Uterine smooth muscle cell (primary cell): ENCODE data around the gene PCDHGA6. TPM values are rescaled to one million over a fixed set of nuclear protein-coding genes. Genes with fewer than 3 reads are reported as not detected.

ENCODE experiments used
- total RNA-seq: library from RNA; depleted of rRNA; stranded (reverse); fragments of >200 nt; gene quantifications from 2 replicates; pipeline ENCODE4 v1.2.3, GENCODE V29; 2014

Gene PCDHGA6
- total RNA-seq, 1 donor from 2014 or later = 3.2 TPM

GRCh38 chr5:141407790-141408505, 34.3 kb downstream of the PCDHGA6 start, which contains the start of gene PCDHGB6:
Gene PCDHGB6, plus strand, starts transcription at chr5:141408021. Its CDS starts 182 bp downstream, at chr5:141408203.

DNA sequence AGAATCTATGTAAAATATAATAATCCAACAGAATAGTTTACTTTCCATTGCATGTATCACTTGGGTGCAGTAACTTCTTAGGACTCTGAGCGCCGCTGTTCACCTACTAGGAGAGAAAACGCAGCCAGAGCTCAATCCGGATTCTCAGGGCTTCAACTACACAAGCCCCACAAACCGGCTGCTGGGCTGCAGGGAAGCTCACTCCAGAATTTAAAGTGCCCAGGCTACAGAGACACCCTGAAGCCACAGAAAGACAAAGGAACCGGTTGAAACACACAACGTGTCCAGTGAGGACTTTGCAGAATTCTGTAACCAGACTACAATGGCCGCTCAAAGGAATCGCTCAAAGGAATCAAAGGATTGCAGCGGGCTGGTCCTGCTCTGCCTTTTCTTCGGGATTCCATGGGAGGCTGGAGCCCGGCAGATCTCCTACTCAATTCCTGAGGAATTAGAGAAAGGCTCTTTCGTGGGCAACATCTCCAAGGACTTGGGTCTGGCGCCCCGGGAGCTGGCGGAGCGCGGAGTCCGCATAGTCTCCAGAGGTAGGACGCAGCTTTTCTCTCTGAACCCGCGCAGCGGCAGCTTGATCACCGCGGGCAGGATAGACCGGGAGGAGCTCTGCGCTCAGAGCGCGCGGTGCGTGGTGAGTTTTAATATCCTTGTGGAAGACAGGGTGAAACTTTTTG, 39.3 kb downstream of the PCDHGA6 start, which contains the start of gene PCDHGA10:
Gene PCDHGA10 (plus strand): TSS at position 134 of the 686 bp plus-strand sequence. CDS start 189 bp downstream, at position 323.

GRCh38 chr5:141417494-141418172, 43.9 kb downstream of the PCDHGA6 start, which contains the start of gene PCDHGB7:
Gene PCDHGB7, plus strand, starts transcription at chr5:141417677. Its CDS starts 183 bp downstream, at chr5:141417860.

DNA sequence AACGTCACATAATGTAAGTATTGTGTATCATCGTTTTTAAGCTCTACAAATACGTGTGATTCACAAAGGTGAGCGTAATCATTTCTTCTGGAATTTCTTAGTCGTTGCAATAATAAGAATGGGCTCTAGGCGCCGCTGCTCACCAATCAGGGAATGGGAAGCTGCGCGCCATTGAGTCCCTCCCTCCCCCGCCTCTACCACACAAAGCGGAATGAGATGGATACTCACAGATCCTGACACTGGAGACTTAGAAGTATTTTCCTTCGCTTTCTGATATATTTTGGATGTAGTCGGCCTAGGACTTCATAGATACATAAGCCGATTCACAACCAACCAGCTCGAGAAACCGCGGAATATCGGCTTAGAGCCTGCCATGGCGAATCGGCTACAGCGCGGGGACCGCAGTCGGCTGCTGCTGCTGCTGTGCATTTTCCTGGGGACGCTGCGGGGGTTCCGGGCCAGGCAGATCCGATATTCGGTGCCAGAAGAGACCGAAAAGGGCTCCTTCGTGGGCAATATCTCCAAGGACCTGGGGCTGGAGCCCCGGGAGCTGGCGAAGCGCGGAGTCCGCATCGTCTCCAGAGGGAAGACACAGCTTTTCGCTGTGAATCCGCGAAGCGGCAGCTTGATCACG, 47.3 kb downstream of the PCDHGA6 start, which contains the start of gene PCDHGA11:
Gene PCDHGA11 (plus strand): TSS at position 197 of the 634 bp plus-strand sequence. CDS start 177 bp downstream, at position 374.

Other genes starting within 250 kb of the PCDHGA6 start
- gene PCDHB5, start 238.7 kb upstream of the PCDHGA6 start, total RNA-seq = 0.22 and 0.50 TPM in 2 replicates
- gene PCDHB6, start 223.8 kb upstream of the PCDHGA6 start, total RNA-seq = under 0.01 TPM in 2 replicates
- 0.11 and 0.12 TPM in 2 replicates for gene PCDHB7, start 201.2 kb upstream of the PCDHGA6 start, total RNA-seq
- 0.11 and 0.25 TPM in 2 replicates for gene PCDHB8, start 196.1 kb upstream of the PCDHGA6 start, total RNA-seq
- gene PCDHB16, start 191.5 kb upstream of the PCDHGA6 start, total RNA-seq = 0.12 and 0.33 TPM in 2 replicates
- gene PCDHB9, start 186.7 kb upstream of the PCDHGA6 start, total RNA-seq = under 0.01 TPM in 2 replicates
- 0.11 and 0.12 TPM in 2 replicates for gene PCDHB10, start 181.5 kb upstream of the PCDHGA6 start, total RNA-seq
- gene PCDHB11, start 174.3 kb upstream of the PCDHGA6 start, total RNA-seq = under 0.01 TPM in 1 of 2 replicates, not detected in the other
- under 0.01 and 0.12 TPM in 2 replicates for gene PCDHB12, start 165.2 kb upstream of the PCDHGA6 start, total RNA-seq
- under 0.01 and 0.12 TPM in 2 replicates for gene PCDHB13, start 160.0 kb upstream of the PCDHGA6 start, total RNA-seq
- gene PCDHB14, start 150.5 kb upstream of the PCDHGA6 start, total RNA-seq = 0.11 and 0.12 TPM in 2 replicates
- gene PCDHB15, start 128.5 kb upstream of the PCDHGA6 start, total RNA-seq = under 0.01 and 0.37 TPM in 2 replicates
- 0.50 and 0.66 TPM in 2 replicates for gene SLC25A2, start 69.8 kb upstream of the PCDHGA6 start, total RNA-seq
- 86.1 and 88.3 TPM in 2 replicates for gene TAF7, start 53.1 kb upstream of the PCDHGA6 start, total RNA-seq
- 0.22 and 0.62 TPM in 2 replicates for gene PCDHGA1, start 43.4 kb upstream of the PCDHGA6 start, total RNA-seq
- 0.89 and 2.2 TPM in 2 replicates for gene PCDHGA2, start 35.1 kb upstream of the PCDHGA6 start, total RNA-seq
- gene PCDHGA3, start 30.1 kb upstream of the PCDHGA6 start, total RNA-seq = 0.22 and 0.87 TPM in 2 replicates
- 0.44 and 1.2 TPM in 2 replicates for gene PCDHGB1, start 23.8 kb upstream of the PCDHGA6 start, total RNA-seq
- 2.2 and 5.2 TPM in 2 replicates for gene PCDHGA4, start 18.9 kb upstream of the PCDHGA6 start, total RNA-seq
- 1.2 and 1.7 TPM in 2 replicates for gene PCDHGB2, start 13.9 kb upstream of the PCDHGA6 start, total RNA-seq
- gene PCDHGA5, start 9.7 kb upstream of the PCDHGA6 start, total RNA-seq = 0.55 and 0.87 TPM in 2 replicates
- gene PCDHGB3, start 3.6 kb upstream of the PCDHGA6 start, total RNA-seq = 2.3 and 4.2 TPM in 2 replicates
- gene PCDHGA7, start 8.9 kb downstream of the PCDHGA6 start, total RNA-seq = 1.3 and 4.0 TPM in 2 replicates
- 11.3 and 20.9 TPM in 2 replicates for gene PCDHGB4, start 13.8 kb downstream of the PCDHGA6 start, total RNA-seq
- gene PCDHGA8, start 18.7 kb downstream of the PCDHGA6 start, total RNA-seq = 1.1 and 2.4 TPM in 2 replicates
- 16.2 and 25.0 TPM in 2 replicates for gene PCDHGB5, start 24.1 kb downstream of the PCDHGA6 start, total RNA-seq
- 4.0 and 4.2 TPM in 2 replicates for gene PCDHGA9, start 28.9 kb downstream of the PCDHGA6 start, total RNA-seq
- gene PCDHGB6, start 34.1 kb downstream of the PCDHGA6 start, total RNA-seq = 2.4 and 2.9 TPM in 2 replicates
- 4.9 and 5.2 TPM in 2 replicates for gene PCDHGA10, start 39.1 kb downstream of the PCDHGA6 start, total RNA-seq
- gene PCDHGB7, start 43.8 kb downstream of the PCDHGA6 start, total RNA-seq = 6.0 and 7.4 TPM in 2 replicates
- gene PCDHGA11, start 47.2 kb downstream of the PCDHGA6 start, total RNA-seq = 11.7 and 13.6 TPM in 2 replicates
- gene PCDHGA12, start 56.6 kb downstream of the PCDHGA6 start, total RNA-seq = 15.5 and 21.5 TPM in 2 replicates
- gene PCDHGC3, start 102.1 kb downstream of the PCDHGA6 start, total RNA-seq = 39.6 and 44.7 TPM in 2 replicates
- gene PCDHGC4, start 111.1 kb downstream of the PCDHGA6 start, total RNA-seq = 2.2 and 2.4 TPM in 2 replicates
- gene PCDHGC5, start 115.2 kb downstream of the PCDHGA6 start, total RNA-seq = 2.3 and 2.9 TPM in 2 replicates
- gene DIAPH1, start 245.1 kb downstream of the PCDHGA6 start, total RNA-seq = 24.2 and 41.1 TPM in 2 replicates